NCI-H526 treated with DMSO at 0.1 percent for 48 hours (cell line): Measurements from ENCODE around the gene JAZF1.

Experiments
- DNase-seq: peaks from one replicate; lab custom pipeline; 2025; lab: John Stamatoyannopoulos, UW

JAZF1 gene

DNA sequence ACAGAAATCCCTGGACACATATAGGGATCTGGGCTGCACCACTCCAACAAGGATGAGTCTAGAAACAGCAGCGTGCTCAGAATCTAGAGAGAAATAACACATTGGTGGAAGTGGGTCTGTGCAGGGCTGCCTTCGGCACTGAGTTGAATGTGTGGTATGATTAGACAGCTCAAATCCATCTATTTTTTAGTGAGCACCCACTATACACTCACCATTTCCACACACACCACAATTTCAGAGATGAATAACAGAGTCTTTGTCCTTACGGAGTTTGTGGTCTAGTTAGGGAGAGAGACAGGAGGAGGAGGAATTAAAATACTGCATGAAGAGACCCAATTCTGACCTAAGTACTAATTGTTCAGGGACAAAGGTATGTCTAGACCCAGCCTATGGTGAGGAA is 44.2 kb downstream of the JAZF1 start:
- no peak for DNase-seq

DNA sequence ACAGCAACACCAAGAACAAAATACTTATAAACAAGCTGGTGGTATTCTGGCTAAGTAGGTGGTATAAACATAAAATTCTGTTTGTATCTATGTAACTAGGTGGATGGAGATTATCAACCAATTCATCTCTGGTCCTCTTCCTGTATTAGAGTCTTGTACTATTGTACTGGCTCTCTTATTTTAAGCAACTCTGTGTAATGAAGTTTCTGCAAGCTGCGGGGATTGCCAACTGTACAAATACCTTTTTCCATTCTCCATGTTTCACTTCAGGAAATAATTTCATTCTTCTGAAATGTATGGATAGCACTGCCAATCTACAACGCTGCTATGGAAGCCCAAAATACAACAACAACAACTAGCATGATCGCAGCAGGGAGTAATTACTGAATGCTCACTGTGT is 44.8 kb downstream of the JAZF1 start:
- no peak for DNase-seq

DNA sequence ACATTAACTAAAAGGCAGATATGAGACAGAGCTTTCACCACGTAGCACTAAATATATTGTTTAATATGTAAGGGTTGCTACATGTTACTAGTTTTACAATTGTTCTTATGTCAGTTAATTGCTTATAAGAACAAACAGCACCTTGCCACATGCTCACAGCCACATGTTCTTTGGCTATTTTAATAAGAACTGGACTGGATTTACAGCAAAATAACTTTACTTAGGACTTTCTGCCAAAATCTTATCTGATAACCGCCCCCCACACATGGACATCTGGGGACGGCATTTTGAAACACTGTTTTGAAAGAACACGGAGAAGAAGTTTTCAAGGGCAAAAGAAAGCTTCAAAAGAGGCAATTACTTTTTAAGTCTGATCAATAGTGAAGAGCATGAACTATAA is 45.3 kb downstream of the JAZF1 start:
- DNase-seq = no peak

DNA sequence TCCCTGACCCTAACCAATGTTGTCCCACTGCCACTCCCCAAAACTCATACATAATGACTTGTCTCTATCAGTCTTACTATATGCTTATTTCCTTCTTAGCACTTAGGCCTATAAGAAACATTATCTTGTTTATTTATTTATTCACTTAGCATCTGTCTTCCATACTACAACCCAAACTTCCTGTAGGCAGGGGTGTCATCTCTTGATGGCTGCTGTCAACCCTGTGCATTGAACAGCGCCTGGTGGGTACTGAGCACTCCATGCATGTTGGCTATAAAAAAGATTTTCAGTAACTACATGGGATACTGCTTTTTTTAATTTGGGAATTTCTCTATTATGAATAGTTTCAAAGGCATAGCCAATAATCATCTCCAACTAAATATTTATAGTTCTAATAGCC is 46.7 kb downstream of the JAZF1 start:
- DNase-seq = no peak

DNA sequence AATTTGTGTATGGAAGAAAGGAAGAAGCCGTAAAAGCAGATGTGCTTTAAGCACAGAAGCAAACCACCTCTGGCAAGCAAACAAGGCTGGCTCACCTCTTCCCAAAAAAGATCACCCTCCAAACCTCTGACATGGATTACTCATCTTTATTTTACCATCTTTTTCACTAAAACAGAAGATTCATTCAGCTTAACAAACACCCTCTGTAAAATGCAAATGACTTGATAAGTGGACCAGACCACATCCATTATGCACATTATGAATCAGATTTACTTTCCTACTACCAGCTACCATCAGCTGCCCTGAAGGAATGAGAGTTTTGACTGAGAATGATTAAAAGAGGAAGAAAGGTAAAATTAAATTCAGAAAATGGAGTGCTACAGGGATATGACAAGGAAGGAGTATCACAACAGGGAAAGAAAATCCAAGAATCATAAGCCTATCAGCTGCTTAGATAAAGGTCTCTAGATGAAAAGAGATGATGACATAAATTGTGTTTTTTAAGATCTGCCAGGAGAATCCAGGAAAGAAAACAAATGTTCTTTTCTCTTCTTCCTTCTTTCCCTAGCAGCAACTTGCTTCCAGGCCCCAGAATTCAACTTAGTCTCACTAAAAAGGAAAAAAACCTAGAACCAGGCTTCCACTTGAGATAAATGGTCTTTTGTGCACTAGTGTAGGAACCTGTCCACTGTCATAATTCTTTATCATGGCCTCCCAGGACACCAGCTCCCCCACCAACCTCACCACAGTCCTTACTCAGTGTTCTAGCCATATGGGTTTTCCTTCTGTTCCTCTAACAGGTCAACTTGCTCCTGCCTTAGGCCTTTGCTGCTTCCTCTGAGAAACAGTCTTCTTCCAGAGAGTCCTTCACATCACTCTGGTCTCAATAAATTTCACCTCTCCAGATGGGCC is 47.4 kb downstream of the JAZF1 start:
- DNase-seq = peak; percentile 21

DNA sequence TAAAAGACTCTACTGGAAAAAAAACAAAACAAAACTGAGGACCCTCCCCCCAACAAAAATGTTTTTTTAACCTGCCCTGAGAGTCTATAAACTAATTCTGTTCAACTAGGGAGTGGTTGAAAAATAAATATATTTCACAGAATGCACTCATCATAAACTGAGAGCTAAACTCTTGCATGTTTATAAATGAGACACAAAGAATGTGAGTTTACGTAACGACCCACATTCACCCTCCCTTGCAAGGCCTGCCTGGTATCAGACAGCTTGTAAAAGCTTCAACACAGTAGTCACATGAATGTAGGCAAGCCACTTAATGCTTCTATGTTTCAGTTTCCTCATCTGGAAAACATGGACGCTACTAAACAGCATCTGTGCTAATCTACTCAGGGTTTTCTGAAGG is 50.3 kb downstream of the JAZF1 start:
- DNase-seq = no peak

DNA sequence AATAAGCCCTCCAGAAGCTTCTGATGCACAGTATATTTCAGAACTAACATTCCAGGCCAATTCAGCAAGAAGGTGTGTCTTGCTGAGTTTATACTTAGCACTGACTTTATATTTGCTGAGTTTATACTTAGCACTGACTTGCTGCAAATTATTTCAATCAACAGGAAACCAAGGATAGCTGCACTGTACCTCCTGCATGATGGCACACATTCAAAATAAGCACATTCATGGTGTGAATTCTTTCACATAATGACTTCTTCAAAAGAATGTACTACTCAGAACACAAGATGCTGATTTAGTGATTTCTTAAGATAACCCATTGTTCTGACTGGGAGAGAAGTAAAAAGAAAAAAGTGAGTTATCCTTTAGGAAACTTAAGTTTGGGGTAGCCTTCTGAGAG is 52.0 kb downstream of the JAZF1 start:
- DNase-seq = no peak

DNA sequence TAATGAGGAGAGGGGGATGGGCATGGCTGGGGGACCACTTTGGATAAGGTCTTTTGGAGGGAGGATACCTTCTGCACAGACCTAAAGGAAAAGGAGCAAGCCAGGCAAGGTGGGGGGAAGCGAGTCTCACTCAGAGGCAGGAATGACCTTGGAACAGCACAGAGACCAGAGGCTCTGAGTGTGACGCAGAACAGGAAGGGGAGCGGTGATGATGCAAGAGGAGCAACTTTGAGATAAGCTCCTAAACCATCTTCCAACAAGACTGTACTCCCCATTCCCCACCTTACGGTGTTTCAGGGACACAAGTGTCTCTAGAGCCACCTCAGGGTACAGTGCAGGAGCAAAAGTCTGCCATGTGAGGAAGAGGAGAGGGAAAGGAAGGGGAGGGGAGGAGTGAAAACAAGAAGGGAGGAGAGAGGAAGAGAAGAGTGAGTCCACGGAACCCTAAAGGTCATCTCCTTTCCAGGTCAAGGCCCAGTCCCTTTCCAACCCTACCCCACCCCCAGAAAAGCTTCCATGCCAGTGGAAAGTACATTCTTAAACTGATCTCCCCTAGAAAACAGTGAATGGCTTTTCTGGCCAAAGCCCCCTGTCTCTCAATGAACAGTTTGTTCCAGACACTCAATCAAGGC is 54.1 kb downstream of the JAZF1 start:
- DNase-seq = no peak

DNA sequence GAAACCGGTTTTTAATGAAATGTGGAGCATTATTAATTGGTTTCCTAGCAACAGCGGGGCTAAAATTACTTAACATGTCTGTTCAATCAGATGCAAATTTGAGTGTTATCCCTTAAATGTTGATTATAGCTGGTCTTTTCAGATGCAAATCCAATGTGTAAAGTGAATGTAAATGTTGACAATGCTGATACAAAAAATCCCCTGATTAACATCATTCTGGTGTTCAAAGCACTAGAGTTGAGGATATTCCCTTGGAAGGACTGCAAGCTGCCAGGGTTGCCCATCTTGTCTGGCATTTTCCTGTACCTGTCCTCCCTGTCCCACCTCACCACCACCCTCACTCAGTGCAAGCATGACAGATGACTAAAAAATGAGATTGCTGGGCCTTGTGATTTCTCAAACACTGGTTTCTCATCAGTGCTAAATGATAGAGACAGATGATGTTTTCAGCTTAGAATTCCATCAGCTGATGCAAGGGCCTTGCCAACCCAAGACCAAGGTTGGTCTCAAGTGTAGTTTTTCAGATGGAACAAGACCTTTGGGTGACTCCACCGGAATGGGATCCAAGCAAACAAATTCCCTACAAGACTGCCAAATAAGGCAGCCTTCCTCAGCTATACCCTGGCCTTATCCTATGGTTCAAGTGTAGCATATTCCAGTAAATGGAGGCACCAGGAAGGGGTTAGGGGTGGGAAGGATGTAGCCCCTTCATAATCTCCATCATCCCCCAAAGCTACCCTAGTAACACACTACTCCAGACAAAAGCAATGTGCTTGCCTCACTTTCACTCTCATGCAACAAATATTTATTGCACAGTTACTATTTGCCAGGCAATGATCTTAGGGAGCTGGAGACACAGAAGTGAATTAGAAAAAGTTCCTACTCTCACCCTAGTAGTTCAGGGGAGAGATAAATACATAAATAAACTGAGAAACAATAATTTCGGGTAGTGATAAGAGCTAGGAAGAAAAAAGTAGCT is 54.9 kb downstream of the JAZF1 start:
- no peak for DNase-seq

DNA sequence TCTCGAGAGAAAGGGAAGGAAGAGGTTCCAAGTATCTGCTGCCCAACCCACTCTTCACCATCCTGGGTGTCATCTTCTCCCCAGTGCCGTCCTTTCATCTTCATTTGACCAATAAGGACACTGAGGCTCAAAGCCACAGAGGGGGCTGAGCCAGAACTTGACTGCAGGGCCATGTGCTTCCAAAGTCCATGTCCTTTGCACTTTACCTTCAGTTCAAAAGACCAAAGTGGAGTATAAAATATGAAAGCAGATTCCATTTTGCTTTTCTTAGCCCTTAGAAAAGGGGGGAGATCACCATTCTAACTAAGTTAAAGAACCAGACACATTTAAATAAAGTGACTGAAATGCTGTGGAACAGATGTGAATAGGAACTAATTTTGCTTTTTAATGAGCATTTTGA is 56.2 kb downstream of the JAZF1 start:
- no peak for DNase-seq

DNA sequence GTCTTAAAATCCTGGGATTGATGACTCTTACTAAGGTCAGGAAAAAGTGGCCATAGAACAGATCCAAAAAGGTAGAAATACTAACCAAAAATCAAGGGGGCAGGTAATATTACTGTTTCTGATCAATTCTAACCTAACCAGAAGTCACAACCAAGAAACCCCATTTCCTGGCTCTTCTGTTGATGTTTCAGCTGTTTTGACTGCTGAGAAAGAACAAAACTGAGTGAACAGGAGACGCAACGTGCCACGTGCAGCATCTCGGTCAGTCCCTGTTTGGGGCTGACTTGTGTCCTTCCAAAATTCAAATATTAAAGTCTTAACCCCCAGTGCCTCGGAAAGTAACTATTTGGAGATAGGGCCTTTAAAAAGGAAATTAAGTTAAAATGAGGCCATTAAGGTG is 56.8 kb downstream of the JAZF1 start:
- DNase-seq = no peak

DNA sequence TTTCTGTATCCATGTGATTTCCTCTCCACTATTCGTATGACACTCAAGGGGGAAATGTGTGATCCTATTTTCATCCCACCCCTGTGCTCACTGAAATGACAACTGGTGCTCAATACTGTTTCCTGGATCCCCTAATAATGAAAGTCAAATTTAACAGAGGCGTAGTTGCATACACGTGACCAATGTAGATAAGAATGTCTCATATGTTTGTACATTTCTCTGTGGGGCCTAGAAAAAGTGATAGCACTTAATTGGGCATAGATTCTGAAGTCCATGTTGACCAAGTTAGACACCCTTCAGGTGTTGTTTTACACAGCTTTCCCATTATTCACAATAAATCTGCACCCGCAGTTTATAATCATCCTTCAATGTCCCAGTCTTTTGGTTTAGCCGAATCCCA is 59.1 kb downstream of the JAZF1 start:
- no peak for DNase-seq

DNA sequence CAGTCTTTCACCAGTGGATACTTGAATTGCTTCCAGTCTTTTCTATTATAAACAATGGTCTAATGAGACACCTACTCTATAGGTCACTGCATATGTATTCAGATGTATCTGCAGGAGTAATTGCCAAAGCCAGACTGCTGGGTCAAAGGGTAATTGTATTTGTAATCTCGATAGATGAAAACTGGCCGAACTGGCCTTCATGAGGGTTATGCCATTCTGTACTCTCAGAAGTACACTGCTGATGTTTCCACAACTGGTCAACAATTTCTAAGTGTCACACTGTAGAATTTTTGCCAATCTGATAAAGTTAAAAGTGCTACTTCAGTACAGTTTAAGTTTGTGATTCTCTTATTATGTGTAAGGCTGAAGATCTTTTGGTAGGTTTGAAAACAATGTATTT is 64.6 kb downstream of the JAZF1 start:
- no peak for DNase-seq

DNA sequence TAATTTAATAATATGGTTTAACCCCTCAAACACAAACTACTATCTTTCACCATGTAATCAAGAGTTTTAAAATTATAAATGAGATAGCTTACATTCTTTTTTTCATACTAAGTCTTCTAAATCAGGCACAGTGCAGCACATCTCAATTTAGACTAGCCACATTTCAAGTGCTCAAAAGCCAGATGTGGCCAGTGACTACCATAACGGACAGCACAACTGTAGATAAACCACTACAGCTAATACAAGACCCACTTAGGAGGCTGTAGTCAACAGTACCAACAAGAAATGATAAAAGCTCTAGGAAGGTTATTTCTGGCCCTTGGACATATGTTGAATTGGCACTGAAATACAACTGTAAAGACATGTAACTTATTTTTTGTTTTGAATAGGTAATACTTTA is 65.3 kb downstream of the JAZF1 start:
- DNase-seq = no peak

DNA sequence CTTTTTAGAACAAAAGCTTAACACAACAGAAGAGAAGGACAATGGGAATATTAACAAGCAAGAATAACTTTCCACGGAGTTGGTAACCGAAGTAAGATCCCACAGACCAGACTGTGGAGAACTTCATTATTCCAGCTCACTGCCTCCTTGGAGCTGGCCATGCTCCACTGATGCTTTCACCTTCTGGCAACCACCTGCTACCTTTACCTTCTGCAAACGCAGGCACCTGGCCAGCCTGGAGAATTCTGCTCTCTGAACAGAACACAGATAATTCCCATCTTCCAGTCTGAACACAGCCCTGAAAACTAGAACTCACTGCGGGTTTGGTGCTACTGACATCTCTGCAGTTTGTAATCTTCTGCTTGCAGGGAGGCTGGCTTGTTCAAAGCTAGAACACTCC is 66.5 kb downstream of the JAZF1 start:
- no peak for DNase-seq

DNA sequence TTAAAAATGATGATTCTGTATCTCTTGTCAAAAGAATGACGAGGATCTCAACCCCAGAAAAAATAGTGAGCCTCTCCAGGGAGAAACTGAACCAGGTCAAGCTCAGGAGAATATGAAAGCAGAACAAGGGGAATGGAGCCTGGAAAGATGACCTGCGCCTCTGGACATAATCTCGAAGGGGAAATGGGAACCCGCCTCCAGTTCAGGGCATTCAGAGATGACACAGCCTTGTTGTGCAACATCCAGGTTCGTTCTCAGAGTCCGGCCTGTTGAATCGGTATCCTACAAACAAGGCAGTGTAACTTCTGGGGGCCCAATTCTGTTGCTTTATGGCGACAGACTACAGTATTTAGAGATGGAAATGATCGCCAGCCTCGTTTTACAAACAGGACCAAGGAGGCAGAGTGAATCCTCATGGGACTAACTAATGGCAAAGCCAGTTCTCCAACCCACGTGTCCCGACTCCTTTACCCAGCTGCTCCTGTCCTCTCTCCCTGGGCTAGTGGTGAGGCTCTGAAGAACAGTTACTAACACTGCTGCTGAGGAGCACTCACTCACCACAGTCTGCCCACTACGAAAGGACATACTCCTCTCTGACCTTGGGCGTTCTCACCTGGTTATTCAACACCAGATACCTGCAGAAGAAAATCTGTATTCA is 67.6 kb downstream of the JAZF1 start:
- DNase-seq = no peak

DNA sequence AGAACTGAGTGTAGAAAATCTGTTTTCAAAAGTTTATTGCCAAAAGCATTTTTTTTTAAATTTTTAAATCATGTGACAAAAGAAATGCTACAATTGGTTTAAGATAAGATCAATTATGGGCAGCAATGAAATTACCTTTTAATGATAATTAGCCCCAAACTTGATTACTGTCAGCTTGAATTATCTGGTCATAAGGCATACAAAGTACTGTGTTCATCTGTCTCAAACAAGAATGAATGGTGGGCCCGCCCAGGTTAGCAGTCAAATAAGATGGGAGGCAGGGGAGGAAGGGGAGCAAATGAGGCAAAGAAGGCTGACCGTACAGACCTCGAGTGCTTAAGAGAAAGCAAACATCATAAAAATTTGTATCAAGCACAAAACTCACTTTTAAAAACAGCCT is 68.1 kb downstream of the JAZF1 start:
- no peak for DNase-seq

DNA sequence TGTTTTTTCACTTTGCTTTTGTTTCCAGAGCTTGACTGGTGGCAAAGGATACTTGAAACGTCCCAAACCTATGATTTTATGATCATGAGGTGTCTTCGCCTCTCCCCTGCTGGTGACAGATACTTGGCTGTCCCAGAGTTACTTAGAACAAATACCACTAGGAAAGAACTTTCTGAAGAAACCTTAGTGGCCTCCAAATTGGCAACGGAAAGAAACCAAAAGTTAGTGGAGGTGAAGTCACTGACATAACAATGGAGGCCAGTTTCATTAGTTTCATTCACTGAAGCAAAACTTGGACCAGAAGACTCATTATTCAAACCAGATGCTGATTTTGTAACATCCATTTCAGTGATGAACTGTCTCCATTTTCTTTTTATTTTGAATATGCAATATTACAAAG is 68.6 kb downstream of the JAZF1 start:
- DNase-seq = no peak

DNA sequence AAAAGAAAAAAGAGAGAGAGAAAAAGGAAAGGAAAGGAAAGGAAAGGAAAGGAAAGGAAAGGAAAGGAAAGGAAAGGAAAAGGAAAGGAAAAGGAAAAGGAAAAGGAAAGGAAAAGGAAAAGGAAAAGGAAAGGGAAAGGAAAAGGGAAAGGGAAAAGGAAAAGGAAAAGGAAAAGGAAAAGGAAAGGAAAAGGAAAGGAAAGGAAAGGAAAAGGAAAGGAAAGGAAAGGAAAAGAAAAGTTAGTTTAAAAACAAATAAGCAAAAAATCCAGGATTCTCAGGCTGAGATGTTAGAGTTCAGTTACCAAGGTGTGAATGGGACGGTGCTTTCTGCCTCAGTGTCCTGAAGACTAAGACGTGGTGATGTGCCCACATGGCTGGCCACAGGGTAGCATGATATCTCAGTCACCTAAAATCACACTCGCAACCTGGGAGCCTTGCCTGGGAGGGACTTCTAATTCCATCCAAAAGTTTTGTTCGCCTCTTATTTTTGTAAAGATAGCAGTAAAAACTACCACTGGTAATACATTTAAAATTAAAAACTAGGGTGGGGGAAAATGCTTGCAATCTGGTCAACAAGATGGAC is 70.1 kb downstream of the JAZF1 start:
- DNase-seq = no peak

DNA sequence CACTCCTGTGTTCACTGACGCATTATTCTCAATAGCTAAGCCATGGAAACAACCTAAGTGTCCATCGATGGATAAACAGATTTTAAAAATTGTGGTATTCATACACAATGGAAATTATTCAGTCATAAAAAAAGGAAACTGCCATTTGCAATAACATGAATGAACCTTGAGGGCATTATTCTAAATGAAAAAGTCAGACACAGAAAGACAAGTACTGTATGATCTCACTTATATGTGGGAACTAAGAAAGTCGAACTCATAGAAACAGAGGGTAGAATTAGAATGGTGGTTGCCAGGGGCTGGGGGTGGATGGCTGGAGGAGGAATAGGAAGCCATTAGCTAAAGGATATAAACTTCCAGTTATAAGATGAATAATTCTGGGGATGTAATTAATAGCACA is 71.8 kb downstream of the JAZF1 start:
- DNase-seq = no peak

DNA sequence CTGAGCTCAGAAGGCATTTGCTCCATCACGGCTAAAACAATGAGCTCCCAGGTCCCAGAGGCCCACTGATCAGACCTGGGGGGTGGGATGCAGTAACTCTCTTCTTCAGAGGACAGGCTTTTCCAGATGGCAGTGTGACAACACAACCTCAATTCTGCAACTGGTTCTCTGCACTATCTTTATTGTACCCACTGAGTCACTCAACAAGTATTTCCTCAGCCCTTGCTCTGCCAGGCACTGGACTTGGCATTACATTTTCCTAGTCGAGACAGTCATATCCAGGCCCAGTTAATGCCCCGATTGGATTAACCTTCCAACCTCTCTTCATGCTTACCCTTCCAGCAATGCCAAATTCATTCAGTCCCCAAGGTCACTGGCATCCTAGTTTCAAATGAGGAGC is 72.6 kb downstream of the JAZF1 start:
- DNase-seq = no peak
